Heart left ventricle (tissue), 16 donors: Measurements from ENCODE around the gene MMP24. TPM values are rescaled to one million over a fixed set of nuclear protein-coding genes. Genes with fewer than 3 reads are reported as not detected.
A peak's percentile ranks its signal among the peaks of the same experiment; 100 is the strongest.

Source experiments
- ATAC-seq, 4 donors: fragments of 200-7000 bp; cut with Tn5 transposase; one replicate each; pipeline ENCODE4 v1.9.1; 2020 to 2022; ENCODE audit warnings: moderate library complexity in 4 of 4, mild to moderate bottlenecking in 3 of 4, moderate number of reproducible peaks in 1 of 4
- DNase-seq, 5 donors: peaks; one replicate each; pipeline ENCODE4 v3.0.0-alpha.2; 2020
- H3K27ac ChIP-seq, 12 donors: fragments of 200-600 bp; sonication (generic) in 4 of 12; one replicate each; pipeline versions ENCODE4 v1.5.0 to v1.8.0; 2016 to 2022; ENCODE audit warnings: mild to moderate bottlenecking in 2 of 12
- H3K27me3 ChIP-seq, 9 donors: fragments of 200-600 bp; sonication (generic) in 2 of 9; one replicate each; pipeline versions ENCODE4 v1.5.1 to v1.8.0; 2016 to 2022; ENCODE audit warnings: mild to moderate bottlenecking in 3 of 9
- H3K36me3 ChIP-seq, 9 donors: fragments of 200-600 bp; sonication (generic) in 2 of 9; one replicate each; pipeline versions ENCODE4 v1.5.0 to v1.8.0; 2018 to 2022; ENCODE audit warnings: mild to moderate bottlenecking in 2 of 9
- H3K4me1 ChIP-seq, 12 donors: fragments of 200-600 bp; sonication (generic) in 4 of 12; one replicate each; pipeline versions ENCODE4 v1.5.0 to v1.8.0; 2016 to 2022; ENCODE audit warnings: mild to moderate bottlenecking in 3 of 12
- H3K4me3 ChIP-seq, 12 donors: fragments of 200-600 bp; sonication (generic) in 4 of 12; one replicate each; pipeline versions ENCODE4 v1.5.0 to v1.8.0; 2017 to 2022; ENCODE audit warnings: mild to moderate bottlenecking in 9 of 12, moderate library complexity in 4 of 12
- H3K9me3 ChIP-seq, 12 donors: fragments of 200-600 bp; sonication (generic) in 4 of 12; one replicate each; pipeline versions ENCODE4 v1.5.0 to v1.8.0; 2016 to 2022; ENCODE audit warnings: mild to moderate bottlenecking in 1 of 12
- CTCF ChIP-seq, 12 donors: fragments of 200-600 bp; sonication (generic) in 4 of 12; IDR thresholded peaks; one replicate each; pipeline versions ENCODE4 v1.5.0 to v1.8.0; 2018 to 2022; ENCODE audit warnings: antibody characterized with exemption in 12 of 12, mild to moderate bottlenecking in 5 of 12
- POLR2A ChIP-seq, 2 donors: fragments of 450-650 bp; IDR thresholded peaks; one replicate each; pipeline ENCODE4 v1.6.1; 2017; ENCODE audit warnings: antibody characterized with exemption in 2 of 2, mild to moderate bottlenecking in 2 of 2, moderate library complexity in 2 of 2
- WGBS, 4 donors: extraction: QIAGEN DNeasy Blood & Tissue Kit in 2 of 4; methylation state at CpG; one replicate each; pipeline versions ENCODE4 v1.1.5 to v1.1.7; 2013 to 2018; 5-methylcytosine and 5-hydroxymethylcytosine counted together
- intact Hi-C, 10 donors: fragments of 100-400 bp; cut with DNase I; formaldehyde crosslinking; loops; one replicate each; pipeline versions ENCODE4 v1.11.1 to v1.14.2; 2022
- polyA plus RNA-seq, 2 donors: library from polyadenylated mRNA; stranded (reverse); fragments of 200-250 nt; gene quantifications; one replicate each; pipeline ENCODE4 v1.2.3, GENCODE V29; 2013
- total RNA-seq, 9 donors: library from RNA; depleted of rRNA in 2 of 9; stranded (reverse); fragments of >200 nt in 2 of 9; fragmentation: NEBNext Ultra II Directional in 3 of 9; extraction: Animal tissue kit (Norgen Biotek cat#: 25700) in 3 of 9; gene quantifications; one replicate each; pipeline versions ENCODE4 v1.1.0 to v1.2.4, GENCODE V29; 2016 to 2023
- donor health status: ischemic (EF 13 %, LVEDD 7.1; RV severe dilation, severe dysfunction).
- donor health status: healthy with polysubstance abuse.
- donor health status: DM: no; HTN: yes; CAD: no.
- donor health status: DM: no; HTN: no; CAD: no.
- donor health status: ischemic (EF 25% LVEDD 6.9; RV normal size, moderate dysfunction).
- donor health status: ischemic (EF 25% LVEDD 5.7; RV mildly dilated, moderate dysfunction).
- donor health status: healthy.
- donor health status: DM: yes; HTN: yes; CAD: no.
- donor health status: ischemic (EF 35%, LVEDD 5.7; RV mildly dilated, moderate dysfunction).
- donor health status: nonischemic (EF 11% LVEDD 7.7; RV severe dilation, severe dysfunction).
- donor health status: DM: yes; HTN: yes; CAD: no.
- donor health status: PGD.
- donor health status: ischemic (EF 29% LVEDD 5.4; RV normal size, mild dysfunction).
- donor health status: nonischemic (EF 23%, LVEDD 6.1; RV moderate dilation, normal function).

MMP24 gene
- total and polyA plus RNA-seq, 11 donors, result 0.05 to 10.0 (median 0.25) TPM

- DNase-seq, result peak in 1 of 5 donors; percentile 16
- Histone ChIP-seq H3K27ac (no peak overlapping the region), H3K36me3 (no peaks in the 10 kb centered on the region), H3K27me3 (peaks cover 0 to 37% (median 4%) of the 10 kb centered on the region in 9 donors), H3K9me3 (no peaks in the 10 kb centered on the region), H3K4me1 (peaks cover 0 to 8% (median 0%) of the 10 kb centered on the region in 12 donors), H3K4me3 (no peak overlapping the region)
- ATAC-seq, result no peak
- intact Hi-C loops, result no loop called here
- WGBS, 4 donors, result 45 to 60% (median 53%) methylated on average over 5 of the region's 5 CpGs
- TF ChIP-seq POLR2A (IDR thresholded peaks at IDR 0.05) (no peak), CTCF (IDR thresholded peaks at IDR 0.05) (no peak)
These were observed 67.8 kb downstream of the MMP24 start for GRCh38 chr20:35294293-35294685.

- no peaks in the 10 kb centered on the region for H3K9me3 ChIP-seq
- no peak for TF ChIP-seq POLR2A (IDR thresholded peaks at IDR 0.05)
- no peak for TF ChIP-seq CTCF (IDR thresholded peaks at IDR 0.05)
- H3K36me3 ChIP-seq, result no peaks in the 10 kb centered on the region
- H3K27ac ChIP-seq, result no peak overlapping the region
- DNase-seq, result no peak
- ATAC-seq, result no peak
- peaks cover 0 to 37% (median 4%) of the 10 kb centered on the region in 9 donors for H3K27me3 ChIP-seq
- H3K4me1 ChIP-seq, result peaks cover 0 to 8% (median 0%) of the 10 kb centered on the region in 12 donors
- H3K4me3 ChIP-seq, result no peak overlapping the region
- intact Hi-C loops, result no loop called here
- WGBS, 4 donors, result 76 to 85% (median 83%) methylated on average over 8 of the region's 8 CpGs
These were observed 68.6 kb downstream of the MMP24 start for GRCh38 chr20:35295058-35295457.

- Histone ChIP-seq H3K27me3 (peaks cover 0 to 37% (median 4%) of the 10 kb centered on the region in 9 donors), H3K4me3 (no peak overlapping the region), H3K36me3 (no peaks in the 10 kb centered on the region), H3K9me3 (no peaks in the 10 kb centered on the region), H3K4me1 (peaks cover 0 to 8% (median 0%) of the 10 kb centered on the region in 12 donors), H3K27ac (no peak overlapping the region)
- no peak for ATAC-seq
- TF ChIP-seq CTCF (IDR thresholded peaks at IDR 0.05) (no peak), POLR2A (IDR thresholded peaks at IDR 0.05) (no peak)
- 68 to 74% (median 71%) methylated on average over 7 to 8 of the region's 8 CpGs for WGBS, 4 donors
- intact Hi-C loops, result no loop called here
- peak in 1 of 5 donors; percentile 16 for DNase-seq
These were observed 69.2 kb downstream of the MMP24 start for GRCh38 chr20:35295674-35296073.

GRCh38 chr20:35296101-35296554 is 69.6 kb downstream of the MMP24 start:
- H3K27me3 ChIP-seq, result peaks cover 0 to 37% (median 4%) of the 10 kb centered on the region in 9 donors
- peaks cover 0 to 8% (median 0%) of the 10 kb centered on the region in 12 donors for H3K4me1 ChIP-seq
- no peak overlapping the region for H3K4me3 ChIP-seq
- WGBS, 4 donors, result 20 to 36% (median 27%) methylated on average over 4 to 9 of the region's 9 CpGs
- DNase-seq (peak in 1 of 5 donors; percentile 62), ATAC-seq (peak in 3 of 4 donors; percentile 21 to 45 (median 28))
- intact Hi-C loops, result no loop called here
- no peak for TF ChIP-seq CTCF (IDR thresholded peaks at IDR 0.05)
- TF ChIP-seq POLR2A (IDR thresholded peaks at IDR 0.05), result no peak
- H3K27ac ChIP-seq, result no peak overlapping the region
- no peaks in the 10 kb centered on the region for H3K36me3 ChIP-seq
- no peaks in the 10 kb centered on the region for H3K9me3 ChIP-seq
